IMR-90 (cell line): ENCODE measurements around the gene FRYL.

Experiments
- CHD1 ChIP-seq: IDR thresholded peaks from 2 replicates; pipeline ENCODE4 v1.6.1; 2012; ENCODE audit warnings: low read depth, low read length, improper control_type of control experiment
- CTCF ChIP-seq: conservative IDR thresholded peaks from 2 replicates; pipeline ENCODE4 v1.5.1; 2012; ENCODE audit warnings: mild to moderate bottlenecking, low read depth, low read length, improper control_type of control experiment
- RCOR1 ChIP-seq: IDR thresholded peaks from 2 replicates; pipeline ENCODE4 v1.6.1; 2012; ENCODE audit warnings: mild to moderate bottlenecking, low read length, improper control_type of control experiment; ENCODE audit not compliant: insufficient replicate concordance
- USF2 ChIP-seq: fragments of 150-350 bp; IDR thresholded peaks from 2 replicates; pipeline ENCODE4 v1.6.1; 2017; ENCODE audit warnings: mild to moderate bottlenecking, antibody characterized with exemption, low read length, low read depth

- TF ChIP-seq CHD1 (no peak), CTCF (no peak), RCOR1 (no peak), USF2 (no peak)
These were observed 188.7 kb downstream of the FRYL start for GRCh38 chr4:48591372-48591771.
